Measurements from ENCODE around the gene NQO1. TPM values are rescaled to one million over a fixed set of nuclear protein-coding genes. Genes with fewer than 3 reads are reported as not detected.

The NQO1 gene
- total RNA-seq, 1 experiment from 2014 or later, result 519 TPM

DNA sequence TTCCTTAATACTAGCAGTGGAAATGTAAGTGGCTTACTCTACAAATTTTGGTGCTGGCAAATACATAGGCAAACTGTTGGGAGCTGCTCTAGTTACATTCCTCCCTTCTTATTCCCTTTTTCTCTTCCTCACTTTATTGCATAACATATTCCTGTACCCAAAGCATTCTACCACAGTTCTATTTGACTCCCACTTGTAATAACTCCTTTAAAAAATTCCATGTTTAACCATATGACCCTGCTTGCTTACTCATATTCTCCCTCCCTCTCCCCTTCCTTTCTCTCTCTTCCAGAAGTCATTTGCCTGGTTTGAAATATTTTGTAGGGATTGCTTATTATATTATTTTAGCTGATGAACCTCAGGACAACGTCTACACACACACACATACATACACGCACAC lies 22.7 kb downstream of the NQO1 start (continued):
- TF ChIP-seq, protein P1, sequence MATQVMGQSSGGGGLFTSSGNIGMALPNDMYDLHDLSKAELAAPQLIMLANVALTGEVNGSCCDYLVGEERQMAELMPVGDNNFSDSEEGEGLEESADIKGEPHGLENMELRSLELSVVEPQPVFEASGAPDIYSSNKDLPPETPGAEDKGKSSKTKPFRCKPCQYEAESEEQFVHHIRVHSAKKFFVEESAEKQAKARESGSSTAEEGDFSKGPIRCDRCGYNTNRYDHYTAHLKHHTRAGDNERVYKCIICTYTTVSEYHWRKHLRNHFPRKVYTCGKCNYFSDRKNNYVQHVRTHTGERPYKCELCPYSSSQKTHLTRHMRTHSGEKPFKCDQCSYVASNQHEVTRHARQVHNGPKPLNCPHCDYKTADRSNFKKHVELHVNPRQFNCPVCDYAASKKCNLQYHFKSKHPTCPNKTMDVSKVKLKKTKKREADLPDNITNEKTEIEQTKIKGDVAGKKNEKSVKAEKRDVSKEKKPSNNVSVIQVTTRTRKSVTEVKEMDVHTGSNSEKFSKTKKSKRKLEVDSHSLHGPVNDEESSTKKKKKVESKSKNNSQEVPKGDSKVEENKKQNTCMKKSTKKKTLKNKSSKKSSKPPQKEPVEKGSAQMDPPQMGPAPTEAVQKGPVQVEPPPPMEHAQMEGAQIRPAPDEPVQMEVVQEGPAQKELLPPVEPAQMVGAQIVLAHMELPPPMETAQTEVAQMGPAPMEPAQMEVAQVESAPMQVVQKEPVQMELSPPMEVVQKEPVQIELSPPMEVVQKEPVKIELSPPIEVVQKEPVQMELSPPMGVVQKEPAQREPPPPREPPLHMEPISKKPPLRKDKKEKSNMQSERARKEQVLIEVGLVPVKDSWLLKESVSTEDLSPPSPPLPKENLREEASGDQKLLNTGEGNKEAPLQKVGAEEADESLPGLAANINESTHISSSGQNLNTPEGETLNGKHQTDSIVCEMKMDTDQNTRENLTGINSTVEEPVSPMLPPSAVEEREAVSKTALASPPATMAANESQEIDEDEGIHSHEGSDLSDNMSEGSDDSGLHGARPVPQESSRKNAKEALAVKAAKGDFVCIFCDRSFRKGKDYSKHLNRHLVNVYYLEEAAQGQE (IDR thresholded peaks at IDR 0.05; ENCODE audit: low read depth), result no peak
- no peak for TF ChIP-seq ZFX (IDR thresholded peaks at IDR 0.05)
- no peak for TF ChIP-seq EZH2phosphoT487 (IDR thresholded peaks at IDR 0.05; ENCODE audit: borderline replicate concordance)
- TF ChIP-seq JUND (IDR thresholded peaks at IDR 0.05), result no peak

DNA sequence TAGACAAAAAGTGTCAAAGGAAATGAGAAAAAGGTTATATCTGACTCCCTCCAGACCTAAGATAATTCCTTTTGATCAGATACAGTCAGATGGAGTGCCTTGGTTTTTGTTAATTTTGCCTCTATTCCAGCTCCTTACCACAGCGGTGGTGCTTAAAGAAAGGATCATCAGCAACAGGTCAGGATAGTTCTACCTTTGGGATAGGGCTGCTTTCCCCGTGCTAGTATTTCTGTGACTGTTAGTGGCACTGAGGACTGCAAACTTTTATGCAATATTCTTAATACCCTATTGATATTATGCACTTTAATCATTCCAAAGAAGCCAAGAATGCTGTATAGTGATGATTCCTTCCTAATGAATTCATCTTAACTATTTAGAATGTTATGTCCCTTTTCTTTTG lies 24.5 kb downstream of the NQO1 start:
- POLR2A ChIA-PET, result no interaction called here

More for the DNA sequence above, 24.5 kb downstream of the NQO1 start:
- no TSS peak for BruUV-seq (replicated peaks)
- TF ChIP-seq RAD21 (IDR thresholded peaks at IDR 0.05; ENCODE audit: low read depth), result no peak
- TF ChIP-seq TCF7L2 (IDR thresholded peaks at IDR 0.05; ENCODE audit: borderline replicate concordance, extremely low read depth, insufficient read depth, insufficient read length), result no peak
- no peak for TF ChIP-seq POLR2A (IDR thresholded peaks at IDR 0.05; ENCODE audit: borderline replicate concordance, extremely low read depth, insufficient read depth, insufficient read length)
- no peak for TF ChIP-seq EGR1 (IDR thresholded peaks at IDR 0.05; ENCODE audit: low read depth)
- TF ChIP-seq CEBPB (IDR thresholded peaks at IDR 0.05; ENCODE audit: low read depth), result no peak
- TF ChIP-seq, protein P1 (IDR thresholded peaks at IDR 0.05; ENCODE audit: low read depth), result no peak
- TF ChIP-seq JUND (IDR thresholded peaks at IDR 0.05), result no peak
- TF ChIP-seq SP1 (IDR thresholded peaks at IDR 0.05; ENCODE audit: low read depth), result no peak
- TF ChIP-seq SIN3A (IDR thresholded peaks at IDR 0.05; ENCODE audit: low read depth), result no peak
- TF ChIP-seq, protein P2, sequence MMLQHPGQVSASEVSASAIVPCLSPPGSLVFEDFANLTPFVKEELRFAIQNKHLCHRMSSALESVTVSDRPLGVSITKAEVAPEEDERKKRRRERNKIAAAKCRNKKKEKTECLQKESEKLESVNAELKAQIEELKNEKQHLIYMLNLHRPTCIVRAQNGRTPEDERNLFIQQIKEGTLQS (IDR thresholded peaks at IDR 0.05), result no peak
- no peak for TF ChIP-seq ELF1 (IDR thresholded peaks at IDR 0.05; ENCODE audit: borderline replicate concordance, low read depth)
- TF ChIP-seq EZH2phosphoT487 (IDR thresholded peaks at IDR 0.05; ENCODE audit: borderline replicate concordance), result no peak
- TF ChIP-seq, protein P3, sequence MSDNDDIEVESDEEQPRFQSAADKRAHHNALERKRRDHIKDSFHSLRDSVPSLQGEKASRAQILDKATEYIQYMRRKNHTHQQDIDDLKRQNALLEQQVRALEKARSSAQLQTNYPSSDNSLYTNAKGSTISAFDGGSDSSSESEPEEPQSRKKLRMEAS (IDR thresholded peaks at IDR 0.05), result no peak
- TF ChIP-seq, protein P4, sequence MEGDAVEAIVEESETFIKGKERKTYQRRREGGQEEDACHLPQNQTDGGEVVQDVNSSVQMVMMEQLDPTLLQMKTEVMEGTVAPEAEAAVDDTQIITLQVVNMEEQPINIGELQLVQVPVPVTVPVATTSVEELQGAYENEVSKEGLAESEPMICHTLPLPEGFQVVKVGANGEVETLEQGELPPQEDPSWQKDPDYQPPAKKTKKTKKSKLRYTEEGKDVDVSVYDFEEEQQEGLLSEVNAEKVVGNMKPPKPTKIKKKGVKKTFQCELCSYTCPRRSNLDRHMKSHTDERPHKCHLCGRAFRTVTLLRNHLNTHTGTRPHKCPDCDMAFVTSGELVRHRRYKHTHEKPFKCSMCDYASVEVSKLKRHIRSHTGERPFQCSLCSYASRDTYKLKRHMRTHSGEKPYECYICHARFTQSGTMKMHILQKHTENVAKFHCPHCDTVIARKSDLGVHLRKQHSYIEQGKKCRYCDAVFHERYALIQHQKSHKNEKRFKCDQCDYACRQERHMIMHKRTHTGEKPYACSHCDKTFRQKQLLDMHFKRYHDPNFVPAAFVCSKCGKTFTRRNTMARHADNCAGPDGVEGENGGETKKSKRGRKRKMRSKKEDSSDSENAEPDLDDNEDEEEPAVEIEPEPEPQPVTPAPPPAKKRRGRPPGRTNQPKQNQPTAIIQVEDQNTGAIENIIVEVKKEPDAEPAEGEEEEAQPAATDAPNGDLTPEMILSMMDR (IDR thresholded peaks at IDR 0.05 in 2 of 3, conservative IDR thresholded peaks at IDR 0.05 in 1 of 3; ENCODE audit: borderline replicate concordance in 1 of 3, insufficient read depth in 1 of 3, low read depth in 2 of 3, low read length in 2 of 3), result no peak
- no peak for TF ChIP-seq YY1 (IDR thresholded peaks at IDR 0.05; ENCODE audit: extremely low read depth, insufficient replicate concordance, low read depth, low read length)
- Histone ChIP-seq H4K20me1 (ENCODE audit: insufficient read depth) (0 out of 2 replicates have a peak, but pooled peaks cover 8% of the 10 kb centered on the region), H3K9ac (ENCODE audit: low read length) (no peak overlapping the region), H3K4me1 (ENCODE audit: control insufficient read depth in 1 of 2, insufficient read depth in 2 of 2, low read length in 2 of 2) (peaks cover 8 to 10% of the 10 kb centered on the region in 2 experiments; a peak in 3 of 4 replicates), H2AFZ (ENCODE audit: low read depth, low read length, poor library complexity, severe bottlenecking) (no peak overlapping the region), H3K9me3 (ENCODE audit: control insufficient read depth in 1 of 2, insufficient read depth in 1 of 2, low read depth in 1 of 2, low read length in 2 of 2) (no peaks in the 10 kb centered on the region), H3K27ac (ENCODE audit: low read depth, low read length) (no peak overlapping the region), H3K4me2 (ENCODE audit: low read length) (no peak overlapping the region), H3K9me2 (ENCODE audit: insufficient read depth) (no peaks in the 10 kb centered on the region), H3K27me3 (ENCODE audit: insufficient read depth, low read length) (no peaks in the 10 kb centered on the region), H3K4me3 (replicated peaks in 1 of 2; ENCODE audit: low read depth in 1 of 2, low read length in 2 of 2) (no peak overlapping the region), H3K79me2 (ENCODE audit: insufficient read depth, low read length) (peaks cover 71% of the 10 kb centered on the region), H3K36me3 (ENCODE audit: control insufficient read depth in 1 of 2, insufficient read depth in 2 of 2, low read length in 2 of 2) (peaks cover 25 to 34% of the 10 kb centered on the region in 2 experiments)
- ChIA-PET RAD21 (ENCODE audit: low non-redundant PET in 1 of 2, low total read pairs in 2 of 2, uncharacterized antibody in 2 of 2, unreplicated experiment in 2 of 2) (no interaction called here), CTCF (no interaction called here)
- ATAC-seq (no peak), DNase-seq (ENCODE audit: low read depth, low spot score) (no peak)
- intact Hi-C loops (cut with micrococcal nuclease), result no loop called here
